ENCODE results near the gene POLD4. TPM values are rescaled to one million over a fixed set of nuclear protein-coding genes. Genes with fewer than 3 reads are reported as not detected.
"Not testable (repeated sequence)": the region's sequence is repeated elsewhere in the genome, so short reads cannot be mapped to it uniquely, and the experiment has no call there.

POLD4 gene
- total and polyA plus RNA-seq, 2 experiments from 2014 or later: 51.9 to 64.4 TPM

GRCh38 chr11:67322049-67322448 is 31.3 kb downstream of the POLD4 start:
- Histone ChIP-seq H3K4me1 (ENCODE audit: low read depth) (peaks cover 13% of the 10 kb centered on the region), H3K36me3 (no peaks in the 10 kb centered on the region), H3K27ac (no peak overlapping the region), H3K9me3 (ENCODE audit: low read depth) (no peaks in the 10 kb centered on the region), H3K27me3 (peaks cover 11% of the 10 kb centered on the region), H3K4me3 (no peak overlapping the region)
- TF ChIP-seq CTCF (IDR thresholded peaks at IDR 0.05; ENCODE audit: low read depth, low read length): no peak
- no peak for DNase-seq (ENCODE audit: low read depth in 1 of 2, low spot score in 1 of 2)

DNA sequence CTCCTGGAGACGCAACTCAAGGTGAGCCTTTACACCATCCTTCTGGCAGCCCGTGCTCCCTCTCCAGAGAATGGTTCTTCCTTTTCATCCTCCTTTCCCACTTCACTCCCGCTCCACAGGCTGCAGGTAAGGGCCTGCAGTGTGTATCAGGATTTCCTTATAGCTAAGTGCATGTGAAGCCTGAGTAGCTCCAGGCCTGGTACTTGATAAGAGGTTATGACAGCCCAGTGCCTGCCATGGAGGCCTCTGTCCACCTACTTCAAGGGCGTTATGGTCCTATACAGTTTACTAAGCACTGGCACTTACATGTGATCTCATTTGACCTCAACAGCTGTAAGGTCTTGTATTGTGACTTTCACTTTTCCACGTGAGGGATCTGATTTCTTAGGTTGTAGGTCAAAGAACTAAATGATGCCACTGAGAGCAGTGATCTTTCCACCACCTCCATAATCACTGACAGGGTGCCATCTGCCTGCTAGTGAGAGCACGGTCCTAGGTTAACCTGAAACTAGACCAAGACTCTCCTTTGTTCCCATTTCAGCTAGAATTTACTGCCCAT is 32.0 kb downstream of the POLD4 start:
- Histone ChIP-seq H3K27ac (no peak overlapping the region), H3K4me1 (ENCODE audit: low read depth) (peaks cover 13% of the 10 kb centered on the region), H3K27me3 (peaks cover 11% of the 10 kb centered on the region), H3K4me3 (no peak overlapping the region), H3K9me3 (ENCODE audit: low read depth) (no peaks in the 10 kb centered on the region), H3K36me3 (no peaks in the 10 kb centered on the region)
- TF ChIP-seq CTCF (IDR thresholded peaks at IDR 0.05; ENCODE audit: low read depth, low read length): no peak
- peak in 1 of 2 donors; percentile 59 for DNase-seq (ENCODE audit: low read depth in 1 of 2, low spot score in 1 of 2)

DNA sequence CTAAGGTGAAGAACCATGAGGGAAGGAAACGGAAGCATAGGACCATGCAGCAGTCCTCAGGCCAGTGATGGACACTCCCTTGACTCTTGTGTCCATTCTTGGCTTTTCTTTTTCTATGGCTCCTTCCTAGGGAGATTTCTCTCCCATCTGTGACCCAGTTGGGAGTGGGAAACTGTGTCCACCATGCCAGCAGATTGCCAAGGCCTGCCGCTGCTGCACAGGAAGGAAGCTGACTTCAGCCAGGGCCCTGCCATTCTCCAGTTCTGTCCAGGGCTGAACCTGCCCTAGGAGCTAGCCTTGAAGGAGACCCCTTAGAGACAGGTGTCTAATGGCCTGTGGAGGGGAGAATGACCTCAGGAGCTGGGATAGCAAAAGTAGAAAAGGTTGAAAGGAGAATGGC is 32.7 kb downstream of the POLD4 start:
- TF ChIP-seq CTCF (IDR thresholded peaks at IDR 0.05; ENCODE audit: low read depth, low read length): no peak
- Histone ChIP-seq H3K9me3 (ENCODE audit: low read depth) (no peaks in the 10 kb centered on the region), H3K4me1 (ENCODE audit: low read depth) (peaks cover 13% of the 10 kb centered on the region), H3K36me3 (no peaks in the 10 kb centered on the region), H3K27me3 (peaks cover 11% of the 10 kb centered on the region), H3K4me3 (no peak overlapping the region), H3K27ac (no peak overlapping the region)
- no peak for DNase-seq (ENCODE audit: low read depth in 1 of 2, low spot score in 1 of 2)

DNA sequence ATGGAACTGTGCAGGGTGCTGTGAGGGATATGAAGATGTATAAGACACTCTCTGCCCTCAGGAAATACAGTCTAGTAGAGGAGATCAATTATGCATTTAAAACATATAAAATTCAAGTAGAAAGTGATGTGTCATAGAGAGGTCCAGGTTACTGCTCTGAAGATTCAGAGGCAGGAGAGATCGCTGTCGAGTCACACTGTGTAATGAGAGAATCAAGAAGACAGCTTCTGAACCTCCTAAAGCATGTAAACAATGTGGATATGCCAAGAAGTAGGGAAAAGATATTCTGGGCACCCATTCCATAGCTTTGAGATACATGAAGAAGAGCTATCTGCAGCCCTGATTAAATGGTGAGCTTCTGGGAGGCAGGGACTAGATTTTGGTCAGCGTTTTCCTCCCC is 33.3 kb downstream of the POLD4 start:
- no peak for DNase-seq (ENCODE audit: low read depth in 1 of 2, low spot score in 1 of 2)
- Histone ChIP-seq H3K9me3 (ENCODE audit: low read depth) (no peaks in the 10 kb centered on the region), H3K4me3 (no peak overlapping the region), H3K27me3 (peaks cover 11% of the 10 kb centered on the region), H3K36me3 (no peaks in the 10 kb centered on the region), H3K27ac (no peak overlapping the region), H3K4me1 (ENCODE audit: low read depth) (peaks cover 13% of the 10 kb centered on the region)
- TF ChIP-seq CTCF (IDR thresholded peaks at IDR 0.05; ENCODE audit: low read depth, low read length): no peak

- not testable (repeated sequence) for DNase-seq (ENCODE audit: low read depth in 1 of 2, low spot score in 1 of 2); H3K9me3 ChIP-seq (ENCODE audit: low read depth); H3K36me3 ChIP-seq; H3K27ac ChIP-seq
- Histone ChIP-seq H3K4me1 (ENCODE audit: low read depth) (peaks cover 13% of the 10 kb centered on the region), H3K4me3 (peak overlapping the region; percentile 56), H3K27me3 (peaks cover 11% of the 10 kb centered on the region)
Measured at GRCh38 chr11:67318876-67319275, 34.5 kb downstream of the POLD4 start.

DNA sequence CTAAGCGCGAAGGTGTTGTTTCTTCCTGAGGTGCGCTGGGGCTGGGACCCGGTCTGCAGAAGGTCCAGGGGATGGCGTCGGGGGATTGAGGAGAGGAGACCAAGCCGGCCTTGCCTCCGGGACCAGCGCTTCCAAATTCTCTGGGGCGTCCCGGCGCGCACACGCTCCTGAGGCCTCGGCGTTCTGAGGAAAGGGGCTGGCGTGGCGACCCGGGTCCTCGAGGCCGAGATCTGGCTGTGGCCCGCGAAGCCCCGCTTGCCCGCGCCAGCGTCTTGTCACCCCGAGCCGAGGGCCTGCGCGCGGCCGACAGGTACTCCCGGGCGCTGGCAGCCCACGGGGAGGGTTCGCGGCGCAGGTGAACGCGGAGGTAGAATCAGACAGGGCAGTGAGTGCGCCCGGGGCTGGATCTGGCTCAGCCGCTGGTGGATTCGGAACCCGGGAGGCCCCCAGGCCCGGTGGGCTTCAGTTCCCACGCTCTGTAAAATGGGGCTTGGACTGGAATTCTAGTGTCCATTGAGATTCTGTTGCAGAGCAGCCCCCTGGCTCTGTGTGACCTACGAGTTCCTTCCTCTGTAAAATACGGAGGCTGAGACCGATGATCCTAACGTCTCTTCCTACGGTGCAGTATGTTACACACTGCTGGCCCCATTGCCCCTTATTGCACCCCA is 35.3 kb downstream of the POLD4 start:
- peak overlapping the region; percentile 56 for H3K4me3 ChIP-seq
- H3K9me3 ChIP-seq (ENCODE audit: low read depth): no peaks in the 10 kb centered on the region
- no peak for DNase-seq (ENCODE audit: low read depth in 1 of 2, low spot score in 1 of 2)
- peaks cover 13% of the 10 kb centered on the region for H3K4me1 ChIP-seq (ENCODE audit: low read depth)
- no peak for TF ChIP-seq CTCF (IDR thresholded peaks at IDR 0.05; ENCODE audit: low read depth, low read length)
- peaks cover 11% of the 10 kb centered on the region for H3K27me3 ChIP-seq
- H3K27ac ChIP-seq: no peak overlapping the region
- H3K36me3 ChIP-seq: no peaks in the 10 kb centered on the region
